Measurements from ENCODE around the gene ATP11C. TPM values are rescaled to one million over a fixed set of nuclear protein-coding genes. Genes with fewer than 3 reads are reported as not detected.

The ATP11C gene
- total RNA-seq, 1 experiment from 2014 or later: 19.0 TPM

DNA sequence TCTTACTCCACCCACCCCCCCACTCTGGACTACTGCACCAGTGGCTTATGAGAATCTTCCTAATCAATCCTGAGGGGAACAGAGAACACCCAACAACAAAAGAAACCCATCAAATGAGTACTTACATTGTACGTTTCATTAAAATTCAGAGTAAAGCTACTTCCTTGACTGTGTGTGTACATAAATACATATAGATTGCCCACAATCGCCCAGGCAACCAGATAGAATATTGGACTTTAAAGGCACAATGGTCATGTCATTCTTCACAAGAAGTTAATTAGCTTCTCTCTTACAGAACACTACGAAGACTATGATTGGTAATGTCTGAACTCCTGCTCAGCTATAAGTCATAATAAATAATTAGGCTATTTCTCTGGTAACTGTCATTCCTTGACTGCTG lies 12.2 kb upstream of the ATP11C start:
- Mint-ChIP-seq H3K9me3 (ENCODE audit: unreplicated experiment) (no peaks in the 10 kb centered on the region), H3K36me3 (ENCODE audit: insufficient read depth, unreplicated experiment) (no peaks in the 10 kb centered on the region), H3K4me1 (ENCODE audit: insufficient read depth, unreplicated experiment) (peaks cover 5% of the 10 kb centered on the region), H3K27ac (ENCODE audit: low read depth, unreplicated experiment) (no peak overlapping the region), H3K4me3 (ENCODE audit: unreplicated experiment) (no peak overlapping the region), H3K27me3 (ENCODE audit: insufficient read depth, unreplicated experiment) (no peaks in the 10 kb centered on the region)
- DNase-seq (ENCODE audit: unreplicated experiment): no peak
- TF ChIP-seq, protein P1, sequence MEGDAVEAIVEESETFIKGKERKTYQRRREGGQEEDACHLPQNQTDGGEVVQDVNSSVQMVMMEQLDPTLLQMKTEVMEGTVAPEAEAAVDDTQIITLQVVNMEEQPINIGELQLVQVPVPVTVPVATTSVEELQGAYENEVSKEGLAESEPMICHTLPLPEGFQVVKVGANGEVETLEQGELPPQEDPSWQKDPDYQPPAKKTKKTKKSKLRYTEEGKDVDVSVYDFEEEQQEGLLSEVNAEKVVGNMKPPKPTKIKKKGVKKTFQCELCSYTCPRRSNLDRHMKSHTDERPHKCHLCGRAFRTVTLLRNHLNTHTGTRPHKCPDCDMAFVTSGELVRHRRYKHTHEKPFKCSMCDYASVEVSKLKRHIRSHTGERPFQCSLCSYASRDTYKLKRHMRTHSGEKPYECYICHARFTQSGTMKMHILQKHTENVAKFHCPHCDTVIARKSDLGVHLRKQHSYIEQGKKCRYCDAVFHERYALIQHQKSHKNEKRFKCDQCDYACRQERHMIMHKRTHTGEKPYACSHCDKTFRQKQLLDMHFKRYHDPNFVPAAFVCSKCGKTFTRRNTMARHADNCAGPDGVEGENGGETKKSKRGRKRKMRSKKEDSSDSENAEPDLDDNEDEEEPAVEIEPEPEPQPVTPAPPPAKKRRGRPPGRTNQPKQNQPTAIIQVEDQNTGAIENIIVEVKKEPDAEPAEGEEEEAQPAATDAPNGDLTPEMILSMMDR (IDR thresholded peaks at IDR 0.05; ENCODE audit: unreplicated experiment): no peak
- no TSS peak for BruUV-seq (replicated peaks)
- CTCF ChIA-PET: no interaction called here
- intact Hi-C loops (cut with micrococcal nuclease): no loop called here
- POLR2A ChIA-PET: interaction anchor here (0.9 to 1.3 kb wide), 2 partner anchors 9 to 12 kb away, joined by 3 read pairs; no protein-coding TSS in a partner anchor

DNA sequence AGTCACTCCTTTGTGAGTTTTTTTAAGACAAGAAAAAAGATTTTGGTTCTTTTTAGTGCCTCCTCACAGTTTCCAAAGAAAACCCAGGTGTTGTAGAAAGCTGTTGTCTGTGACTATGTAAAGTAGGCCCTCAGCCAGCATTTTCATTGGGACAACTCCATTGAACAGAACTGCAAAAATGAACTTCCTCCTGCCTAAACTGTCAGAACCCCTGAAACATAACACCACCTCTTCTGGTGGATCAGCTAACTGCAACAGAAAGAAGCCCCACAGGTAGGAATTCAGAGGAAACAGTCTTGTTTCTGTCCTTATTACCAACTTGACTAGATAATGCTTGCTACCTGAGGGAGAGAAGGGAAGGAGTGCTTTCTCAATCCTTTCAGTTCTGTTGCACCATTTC lies 3.4 kb upstream of the ATP11C start:
- no TSS peak for BruUV-seq (replicated peaks)
- Mint-ChIP-seq H3K27me3 (ENCODE audit: insufficient read depth, unreplicated experiment) (no peaks in the 10 kb centered on the region), H3K4me1 (ENCODE audit: insufficient read depth, unreplicated experiment) (no peaks in the 10 kb centered on the region), H3K9me3 (ENCODE audit: unreplicated experiment) (no peaks in the 10 kb centered on the region), H3K4me3 (ENCODE audit: unreplicated experiment) (no peak overlapping the region), H3K27ac (ENCODE audit: low read depth, unreplicated experiment) (no peak overlapping the region), H3K36me3 (ENCODE audit: insufficient read depth, unreplicated experiment) (no peaks in the 10 kb centered on the region)
- CTCF ChIA-PET: no interaction called here
- intact Hi-C loops (cut with micrococcal nuclease): no loop called here
- POLR2A ChIA-PET: interaction anchor here (1.1 kb wide), 1 partner anchor 9 kb away, joined by 3 read pairs; no protein-coding TSS in a partner anchor
- TF ChIP-seq, protein P1 (IDR thresholded peaks at IDR 0.05; ENCODE audit: unreplicated experiment): no peak
- DNase-seq (ENCODE audit: unreplicated experiment): no peak

DNA sequence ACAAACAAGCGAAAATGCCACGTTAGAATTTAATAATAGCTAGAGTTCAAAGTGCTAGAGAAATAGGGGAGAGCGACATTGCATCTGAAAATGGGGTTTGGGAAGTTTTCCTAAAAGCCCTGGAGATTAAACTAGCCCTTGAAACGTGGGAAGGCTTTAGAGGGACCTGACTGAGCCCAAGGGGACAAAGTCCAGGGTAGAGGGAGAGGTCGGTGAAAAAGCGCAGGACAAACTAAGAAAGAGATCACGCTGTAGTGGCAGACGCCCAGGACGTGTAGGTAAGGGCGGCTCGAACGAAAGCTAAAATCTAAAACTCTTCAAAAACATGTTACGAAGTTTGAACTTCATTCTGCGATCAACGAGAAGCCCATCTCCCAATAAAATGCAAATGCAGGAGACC lies 1.1 kb upstream of the ATP11C start:
- no peaks in the 10 kb centered on the region for H3K36me3 Mint-ChIP-seq (ENCODE audit: insufficient read depth, unreplicated experiment)
- TF ChIP-seq, protein P1 (IDR thresholded peaks at IDR 0.05; ENCODE audit: unreplicated experiment): no peak
- H3K4me1 Mint-ChIP-seq (ENCODE audit: insufficient read depth, unreplicated experiment): peaks cover 4% of the 10 kb centered on the region
- H3K4me3 Mint-ChIP-seq (ENCODE audit: unreplicated experiment): peak overlapping the region; percentile 76
- POLR2A ChIA-PET: interaction anchor here (0.6 to 1.0 kb wide), 3 partner anchors 11 to 104 kb away, joined by 3 to 4 read pairs (median 4); no protein-coding TSS in a partner anchor
- CTCF ChIA-PET: interaction anchor here (0.5 to 0.6 kb wide), 2 partner anchors 150 to 482 kb away, joined by 3 to 4 read pairs; no protein-coding TSS in a partner anchor
- TSS peak; percentile 73 for BruUV-seq (replicated peaks)
- peak overlapping the region; percentile 90 for H3K27ac Mint-ChIP-seq (ENCODE audit: low read depth, unreplicated experiment)
- no peaks in the 10 kb centered on the region for H3K27me3 Mint-ChIP-seq (ENCODE audit: insufficient read depth, unreplicated experiment)
- no peak for DNase-seq (ENCODE audit: unreplicated experiment)
- intact Hi-C loops (cut with micrococcal nuclease): loop anchor here (1.0 kb wide), 1 partner anchor 110 kb away; no protein-coding TSS in a partner anchor
- no peaks in the 10 kb centered on the region for H3K9me3 Mint-ChIP-seq (ENCODE audit: unreplicated experiment)

DNA sequence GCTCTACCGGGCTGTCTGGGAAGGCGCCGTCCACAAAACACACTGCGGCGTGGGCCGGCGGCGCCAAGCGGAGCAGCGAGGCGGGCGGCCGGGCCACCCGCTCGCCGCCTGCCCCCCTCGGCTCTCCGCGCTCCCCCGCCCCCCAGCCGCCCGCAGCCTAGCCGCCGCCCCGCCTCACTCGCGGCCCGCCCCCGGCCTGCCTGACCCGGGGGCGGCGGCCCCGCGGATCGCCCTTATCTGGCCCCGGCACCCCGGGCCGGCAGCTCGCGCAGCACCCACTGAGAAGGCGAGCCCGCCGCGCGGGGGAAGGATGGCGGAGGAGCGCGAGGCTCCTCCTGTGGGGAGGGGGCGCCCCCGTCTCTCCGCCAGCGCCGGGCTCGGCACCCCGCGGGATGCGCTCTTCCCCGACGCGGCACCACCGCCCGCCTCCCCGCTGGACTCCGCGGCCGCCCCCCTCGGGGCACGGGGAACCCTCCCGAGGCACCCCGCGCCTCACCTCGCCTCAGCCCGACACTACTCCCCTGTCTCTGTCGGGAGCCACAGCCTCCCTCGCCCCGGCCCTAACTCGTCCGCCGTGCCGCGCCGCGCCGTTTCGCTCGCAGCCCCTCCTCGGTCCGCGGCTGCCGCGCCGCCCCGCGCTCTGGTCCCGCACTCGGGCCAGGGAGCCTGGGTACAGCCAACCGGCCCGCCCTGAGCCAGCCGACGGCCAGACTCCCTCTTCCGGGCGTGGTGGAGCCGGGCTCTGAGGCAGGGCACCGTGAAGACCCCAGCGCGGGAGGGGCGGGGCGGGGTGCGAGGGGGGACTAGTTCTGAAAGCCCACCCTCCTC lies 566 bp downstream of the ATP11C start:
- BruUV-seq (replicated peaks): no TSS peak
- no peaks in the 10 kb centered on the region for H3K9me3 Mint-ChIP-seq (ENCODE audit: unreplicated experiment)
- TF ChIP-seq, protein P1 (IDR thresholded peaks at IDR 0.05; ENCODE audit: unreplicated experiment): no peak
- H3K4me1 Mint-ChIP-seq (ENCODE audit: insufficient read depth, unreplicated experiment): peaks cover 4% of the 10 kb centered on the region
- ChIA-PET CTCF (no interaction called here), POLR2A (interaction anchor here (1.0 to 1.3 kb wide), 4 partner anchors 9 to 108 kb away, joined by 3 to 4 read pairs (median 4); no protein-coding TSS in a partner anchor)
- no peaks in the 10 kb centered on the region for H3K27me3 Mint-ChIP-seq (ENCODE audit: insufficient read depth, unreplicated experiment)
- H3K4me3 Mint-ChIP-seq (ENCODE audit: unreplicated experiment): peak overlapping the region; percentile 76
- peak overlapping the region; percentile 90 for H3K27ac Mint-ChIP-seq (ENCODE audit: low read depth, unreplicated experiment)
- peak; percentile 31 for DNase-seq (ENCODE audit: unreplicated experiment)
- no peaks in the 10 kb centered on the region for H3K36me3 Mint-ChIP-seq (ENCODE audit: insufficient read depth, unreplicated experiment)
- intact Hi-C loops (cut with micrococcal nuclease): no loop called here

Measured in MCF 10A (cell line).